ENCODE measurements around the gene DCC.

DCC gene

DNA sequence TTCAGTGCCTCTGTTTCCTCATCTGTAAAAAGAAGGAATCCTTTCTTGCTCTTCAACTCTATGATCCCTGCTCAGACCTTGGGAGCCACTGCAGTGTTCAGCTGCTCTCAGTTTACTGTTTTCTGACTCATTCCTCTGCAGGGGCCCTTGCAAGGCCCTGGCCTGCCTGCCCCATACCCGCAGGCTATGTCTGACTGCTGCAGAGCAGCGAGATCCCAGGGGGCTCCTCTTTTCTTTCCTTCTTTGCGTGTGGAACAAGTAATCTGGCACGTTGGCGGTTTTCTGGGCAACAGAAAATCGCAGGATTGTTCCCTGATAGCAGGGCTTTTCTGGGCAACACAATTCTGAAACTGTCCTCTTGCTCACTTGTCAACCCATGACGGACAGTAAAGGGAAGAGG lies 376.0 kb downstream of the DCC start:
- DNase-seq = no peak

DNA sequence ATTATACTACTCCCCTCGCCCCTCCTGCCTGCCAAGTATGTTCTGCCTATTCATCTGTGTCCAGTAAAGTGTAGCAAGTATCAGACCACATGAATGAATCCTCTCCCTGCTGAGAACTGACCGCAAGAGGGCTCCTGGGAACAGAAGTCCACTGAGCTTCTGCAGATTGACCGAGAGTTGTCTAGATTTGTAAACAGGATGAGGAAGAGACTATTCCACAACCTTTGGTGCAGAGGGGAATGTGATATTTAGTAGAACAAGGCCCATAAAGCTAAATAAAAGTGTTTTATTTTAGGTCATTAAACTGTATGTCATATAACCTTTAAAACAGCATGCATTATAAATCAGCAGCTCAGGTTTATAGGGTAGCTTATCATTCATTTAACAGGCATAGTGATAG lies 377.0 kb downstream of the DCC start:
- no peak for DNase-seq

DNA sequence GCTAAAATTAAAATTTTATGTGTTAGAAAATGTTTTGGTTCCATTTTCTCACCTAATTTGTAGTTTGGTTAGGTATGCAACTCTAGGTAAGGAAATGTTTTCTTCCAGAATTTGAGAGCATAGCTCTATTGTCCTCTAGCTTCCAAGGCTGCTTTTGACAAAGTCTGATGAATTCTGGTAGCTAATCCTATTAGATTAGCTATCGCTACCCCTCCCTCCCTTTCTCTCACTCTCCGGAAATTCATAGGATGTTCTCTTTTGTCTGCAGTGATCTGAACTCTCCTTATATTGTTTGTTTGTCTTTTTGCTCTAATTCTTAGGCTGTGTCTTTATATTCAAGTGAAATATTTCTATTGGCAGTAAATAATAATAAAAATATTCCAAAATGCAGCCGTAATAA lies 382.9 kb downstream of the DCC start:
- DNase-seq = no peak

DNA sequence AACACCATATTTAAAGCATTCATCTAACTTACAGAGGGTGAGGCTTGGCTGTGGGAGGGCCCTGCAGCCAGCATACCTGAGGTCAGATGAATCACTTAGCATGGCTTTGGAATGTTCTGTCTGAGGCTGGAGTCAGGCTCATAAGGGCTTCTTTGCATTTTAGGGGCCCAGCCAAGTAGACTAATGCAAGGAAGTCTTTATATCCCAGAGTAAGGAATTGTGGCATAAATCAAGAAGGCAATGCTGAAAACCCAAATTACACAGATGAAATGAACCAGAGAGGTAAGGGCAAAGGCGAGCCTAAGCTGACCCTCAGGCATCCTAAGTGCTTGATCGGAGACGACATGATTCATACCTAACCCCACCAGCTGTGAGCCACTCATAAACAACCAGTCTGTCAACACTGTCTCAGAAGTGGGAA lies 383.6 kb downstream of the DCC start:
- no peak for DNase-seq

DNA sequence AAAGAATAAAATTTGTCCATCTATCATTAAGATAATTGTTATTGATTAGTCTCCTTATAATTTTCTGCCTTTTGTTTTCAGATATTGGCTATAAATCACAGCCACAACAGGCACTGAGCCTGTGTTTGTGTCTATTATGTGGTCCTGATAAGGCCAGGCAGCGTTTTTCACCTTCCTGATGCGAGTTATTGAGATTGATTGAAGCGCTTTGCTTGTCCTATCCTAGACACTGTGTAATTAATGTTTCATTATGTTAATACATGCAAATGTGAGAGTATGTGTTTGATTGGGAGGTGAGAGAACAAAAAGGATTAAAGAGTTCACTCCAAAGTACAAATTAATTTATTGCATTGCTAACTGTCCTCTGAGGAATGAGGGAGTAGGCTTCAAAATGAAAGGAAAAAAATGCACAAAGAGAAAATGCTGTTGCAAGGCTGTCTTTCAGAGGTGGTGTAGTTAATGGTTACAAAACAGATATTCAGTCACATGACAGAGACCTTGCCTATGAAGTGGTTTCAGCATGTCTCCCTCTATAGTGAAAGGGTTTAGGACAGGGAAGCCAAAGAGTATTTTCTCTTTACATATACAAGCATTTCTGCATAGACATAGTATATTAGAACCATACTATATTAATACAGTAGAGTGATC lies 391.1 kb downstream of the DCC start:
- DNase-seq = no peak

DNA sequence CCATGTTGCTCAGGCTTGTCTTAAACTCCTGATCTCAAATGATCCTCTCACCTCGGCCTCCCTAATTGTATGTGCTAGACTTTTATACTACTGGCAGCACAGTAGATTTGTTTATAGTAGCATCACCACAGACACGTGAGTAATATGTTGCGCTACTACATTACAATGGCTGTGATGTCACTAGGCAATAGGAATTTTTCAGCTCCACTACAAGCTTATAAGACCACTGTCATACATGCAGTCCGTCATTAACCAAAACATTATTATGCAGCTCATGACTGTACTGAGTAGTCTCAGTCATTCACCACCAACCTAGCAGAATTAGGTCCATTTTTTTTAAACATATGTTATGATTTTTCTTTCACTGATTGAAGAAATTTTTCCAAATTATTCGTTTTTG lies 398.9 kb downstream of the DCC start:
- no peak for DNase-seq

DNA sequence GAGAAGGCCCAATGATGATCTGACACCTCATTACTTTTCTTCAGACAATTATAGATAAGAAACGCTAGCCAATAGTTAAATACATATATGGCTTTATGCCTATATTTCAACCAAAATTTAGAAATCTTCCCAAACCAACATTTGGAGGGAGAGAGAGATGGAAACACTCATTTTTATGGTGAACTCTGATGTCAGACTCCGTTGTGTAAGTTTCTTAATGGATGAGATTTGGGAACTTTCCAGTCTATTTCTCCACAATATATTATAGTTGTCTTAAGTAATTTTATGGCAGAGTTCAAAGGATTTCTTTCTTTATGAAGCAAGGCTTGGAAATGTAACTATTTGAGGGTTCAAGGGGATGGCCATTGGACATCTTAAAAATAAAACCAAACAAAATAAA lies 407.0 kb downstream of the DCC start:
- no peak for DNase-seq

DNA sequence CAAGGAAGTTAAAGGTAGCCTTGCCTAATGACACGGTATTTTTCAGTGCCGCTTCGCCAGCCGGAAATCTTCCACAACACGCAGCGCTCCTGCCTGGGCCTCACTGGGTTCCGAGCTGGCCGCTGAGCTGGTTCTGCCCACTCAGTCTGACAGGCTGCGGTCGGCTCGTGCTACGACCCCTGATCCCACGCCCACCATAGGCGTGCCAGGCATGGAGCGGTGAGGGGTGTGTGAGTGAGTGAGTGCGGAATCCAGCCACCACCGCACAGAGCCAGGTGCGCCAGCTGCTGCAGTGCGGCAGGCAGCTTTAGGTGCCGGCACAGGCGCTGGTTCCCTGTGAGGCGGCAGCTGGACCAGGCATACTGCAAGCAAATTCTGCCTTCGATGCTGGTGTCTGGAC lies 407.9 kb downstream of the DCC start:
- DNase-seq = no peak

DNA sequence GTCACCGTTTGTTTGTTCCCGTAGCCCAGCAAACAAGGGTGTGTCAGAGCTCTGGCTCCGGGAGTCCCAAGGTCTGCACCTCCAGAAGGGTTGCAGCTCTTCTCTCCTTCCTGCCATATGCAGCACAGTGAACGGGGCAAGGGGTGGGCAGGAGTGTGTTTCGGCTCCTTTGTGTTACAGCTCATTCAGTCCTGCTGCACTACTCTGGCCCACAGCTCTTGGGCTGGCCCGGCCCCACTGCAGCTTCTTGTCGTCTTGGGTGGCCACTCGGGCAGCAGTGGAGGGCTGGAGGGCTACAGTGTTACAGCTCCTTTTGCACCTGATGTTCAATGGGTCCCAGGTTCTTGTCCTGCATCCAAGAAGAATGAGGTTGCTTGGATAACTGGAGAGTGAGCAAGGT lies 408.3 kb downstream of the DCC start:
- DNase-seq = no peak

DNA sequence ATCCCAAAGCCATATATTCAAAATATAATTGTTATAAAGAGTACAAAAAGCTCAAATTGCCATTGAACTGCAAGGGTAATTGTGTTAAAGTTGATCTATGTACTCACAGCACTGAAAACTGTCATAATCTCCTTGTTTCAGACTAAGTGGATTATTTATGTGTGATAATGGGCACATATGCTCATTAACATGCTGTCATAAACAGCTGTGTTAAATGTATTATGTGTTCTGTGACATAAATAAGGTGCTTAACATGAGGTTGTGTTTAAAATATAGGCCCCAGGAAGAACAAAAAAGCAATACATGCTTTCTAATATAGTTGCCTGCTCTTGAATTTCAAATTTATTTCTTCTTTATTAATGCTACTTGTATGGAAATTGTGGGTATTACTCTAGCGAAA lies 409.5 kb downstream of the DCC start:
- DNase-seq = no peak

DNA sequence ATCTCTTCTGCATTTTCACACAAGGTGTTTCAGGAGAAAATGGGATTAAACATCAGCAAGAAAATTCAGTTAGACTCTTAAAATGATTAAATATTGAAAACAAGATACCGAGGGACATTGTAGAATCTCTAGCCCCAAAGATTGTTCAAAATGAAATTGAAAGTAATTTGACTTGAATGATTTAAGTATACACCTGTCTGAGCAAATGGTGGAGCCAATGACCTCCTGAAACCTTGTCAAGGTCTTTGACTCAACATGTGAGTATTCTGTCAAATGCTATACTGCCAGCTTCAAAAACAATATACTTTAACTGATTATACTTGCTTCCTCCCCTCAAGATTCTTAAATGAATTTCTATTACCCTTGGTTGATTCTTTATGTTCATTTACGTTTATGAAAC lies 411.0 kb downstream of the DCC start:
- DNase-seq = no peak

DNA sequence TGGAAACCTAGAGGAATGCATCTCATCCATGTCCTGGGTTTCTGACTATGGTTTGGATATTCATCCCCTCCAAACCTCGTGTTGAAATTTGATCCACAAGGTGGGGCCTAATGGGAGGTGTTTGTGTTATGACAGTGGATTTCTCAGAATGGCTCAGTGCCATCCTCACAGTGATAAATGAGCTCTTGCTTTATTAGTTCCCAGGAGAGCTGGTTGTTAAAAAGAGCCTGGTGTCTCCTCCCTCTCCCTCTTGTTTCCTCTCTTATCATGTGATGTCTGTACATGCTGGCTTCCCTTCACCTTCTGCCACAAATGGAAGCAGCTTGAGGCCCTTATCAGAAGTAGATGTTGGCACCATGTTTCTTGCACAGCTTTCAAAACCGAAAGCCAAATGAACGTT lies 424.3 kb downstream of the DCC start:
- DNase-seq = no peak

DNA sequence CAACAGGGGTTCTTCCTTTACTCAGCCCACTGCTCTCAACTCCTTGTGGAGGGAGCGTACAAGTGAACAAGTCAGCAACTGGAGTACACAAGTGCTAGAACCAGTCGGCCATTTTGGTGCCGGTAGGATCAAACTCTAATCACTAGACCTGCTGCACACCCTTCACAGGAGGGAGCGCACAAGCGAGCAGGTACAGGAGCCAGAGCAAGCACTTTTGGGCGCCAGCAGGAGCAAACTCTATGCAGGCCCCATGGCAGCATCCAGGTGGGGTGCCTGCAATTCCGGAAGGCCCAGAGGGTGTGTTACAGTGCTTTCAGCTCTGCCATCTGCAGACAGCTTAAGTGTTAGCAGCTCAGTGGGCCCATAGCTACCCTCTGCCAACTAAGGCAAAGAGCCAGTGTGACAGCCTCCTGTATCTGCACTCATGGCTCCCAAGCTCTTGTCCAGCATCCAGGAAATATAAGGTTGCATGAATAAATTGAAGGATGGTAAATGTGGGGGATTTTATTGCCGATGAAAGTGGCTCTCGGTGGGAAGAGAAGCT lies 426.1 kb downstream of the DCC start:
- DNase-seq = no peak

DNA sequence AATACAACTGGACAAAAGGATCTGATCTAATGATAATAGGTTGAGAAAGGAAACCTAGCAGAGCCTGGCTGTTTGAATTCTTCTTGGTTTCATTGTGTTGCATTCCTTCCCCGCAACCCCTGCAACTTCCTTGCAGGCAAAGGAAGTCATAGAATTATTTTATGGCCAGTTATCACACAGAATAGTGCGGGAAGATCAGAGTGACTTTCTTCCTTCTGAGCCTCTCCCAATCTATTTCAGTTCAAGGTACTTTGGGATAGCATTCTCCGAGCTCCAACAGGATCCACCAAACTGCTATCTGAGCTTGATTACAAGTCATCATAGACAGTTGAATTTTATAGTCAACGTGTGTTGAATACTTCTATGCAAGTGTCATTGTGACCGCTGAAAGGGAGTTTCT lies 441.1 kb downstream of the DCC start:
- DNase-seq = no peak

DNA sequence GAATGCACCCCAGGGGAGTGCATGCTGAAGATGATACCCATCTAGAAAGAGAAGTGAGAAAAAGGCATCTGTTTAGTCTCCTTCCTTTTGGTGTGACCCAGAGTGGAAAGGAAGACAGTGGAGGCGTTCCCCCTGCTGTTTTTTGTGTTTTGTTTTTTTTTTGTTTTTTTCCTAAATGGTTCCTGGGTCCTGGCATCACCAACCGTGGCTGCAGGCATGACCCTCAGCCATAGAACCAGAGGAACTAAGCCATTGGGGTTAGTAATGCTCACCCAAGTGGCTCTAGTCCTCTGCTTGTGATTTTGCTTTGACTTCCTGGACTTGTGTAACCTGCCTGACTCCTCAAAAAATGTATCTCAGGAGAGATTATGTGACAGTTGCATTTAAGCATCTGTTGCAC lies 451.3 kb downstream of the DCC start:
- no peak for DNase-seq

DNA sequence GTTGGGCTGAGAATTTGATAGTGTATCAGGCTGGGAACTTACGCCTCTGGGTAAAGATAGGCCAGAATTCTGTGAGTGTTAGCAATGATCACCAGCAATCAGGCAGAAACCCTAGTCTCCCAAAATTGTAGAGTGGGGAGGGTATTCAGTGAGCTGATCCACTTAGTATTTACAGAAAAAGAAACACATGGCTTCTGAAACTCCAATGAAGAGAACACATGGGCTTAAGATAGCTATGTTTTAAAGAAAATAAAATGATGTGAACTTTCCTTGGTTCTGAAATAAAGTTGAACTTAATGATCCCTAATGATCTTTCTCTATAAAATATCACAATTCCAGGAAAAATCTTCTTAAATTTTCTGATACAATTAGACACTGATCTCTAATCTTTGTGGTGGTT lies 472.8 kb downstream of the DCC start:
- DNase-seq = no peak

DNA sequence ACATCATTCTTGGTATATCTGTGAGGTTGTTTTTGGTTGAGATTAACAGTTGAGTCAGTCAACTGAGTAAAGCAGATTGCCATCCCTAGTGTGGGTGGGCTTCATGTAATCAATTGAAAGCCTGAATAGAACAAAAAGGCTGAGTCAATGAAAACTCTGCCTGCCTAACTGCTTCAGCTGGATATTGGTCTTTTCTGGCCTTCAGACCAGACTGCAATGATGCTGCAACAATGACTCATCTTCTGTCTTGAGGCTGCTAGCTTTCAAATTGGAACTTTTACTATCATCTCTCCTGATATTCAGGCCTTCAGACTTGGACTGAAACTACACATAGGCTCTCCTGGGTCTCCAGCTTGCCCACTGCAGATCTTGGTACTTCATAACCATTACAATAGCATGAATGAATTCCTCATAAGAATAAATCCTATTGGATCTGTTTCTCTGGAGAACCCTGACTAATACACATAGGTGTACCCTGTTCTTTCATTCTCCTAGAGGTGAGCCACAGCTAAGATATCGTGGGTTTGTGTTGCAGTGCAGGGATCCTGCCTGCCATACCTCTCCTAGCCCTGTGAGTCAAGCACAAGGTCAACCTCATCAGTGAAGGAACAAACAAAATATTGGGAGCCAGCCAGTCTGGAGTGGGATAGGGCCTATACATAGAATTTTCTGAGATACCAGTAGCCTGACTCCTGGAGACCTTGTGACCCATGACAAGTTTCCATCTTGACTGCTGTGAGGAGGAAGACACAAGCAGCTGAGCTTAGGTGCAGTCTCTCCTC lies 473.8 kb downstream of the DCC start:
- no peak for DNase-seq

DNA sequence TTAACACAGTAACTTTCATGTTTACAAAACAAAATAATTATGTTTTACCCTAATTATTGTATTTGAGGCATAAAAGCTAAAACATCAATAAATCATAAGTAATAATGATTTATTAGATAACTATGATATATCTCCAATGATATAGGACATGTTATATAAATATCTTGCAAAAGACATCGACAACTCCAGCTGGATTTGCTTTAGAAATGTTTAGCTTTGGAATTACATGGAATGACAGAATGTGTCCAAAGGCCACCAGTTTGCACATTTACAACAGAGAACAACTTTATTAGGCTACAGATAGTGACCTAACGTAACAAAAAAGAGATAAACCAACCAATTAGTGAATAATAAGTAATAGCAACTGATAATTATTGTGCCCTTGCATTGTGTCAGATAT lies 475.7 kb downstream of the DCC start:
- no peak for DNase-seq

DNA sequence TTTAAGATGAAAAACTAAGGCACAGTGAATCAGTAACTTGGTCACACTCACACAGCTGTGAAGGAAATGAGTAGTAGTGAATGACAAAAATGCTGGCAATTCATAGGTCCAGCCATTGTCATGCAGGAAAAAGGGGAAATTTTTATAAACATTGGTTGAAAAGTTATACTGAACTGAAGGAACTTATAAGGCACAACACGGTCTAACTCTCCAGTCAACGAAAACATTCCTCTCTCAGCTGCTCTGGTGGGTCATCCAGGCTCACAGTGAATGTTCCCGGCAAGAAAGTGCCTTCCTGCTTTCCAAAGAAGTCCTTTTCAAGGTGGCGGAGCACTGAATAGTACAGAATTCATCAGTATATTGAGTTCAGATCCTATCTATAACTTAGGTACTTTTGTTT lies 476.1 kb downstream of the DCC start:
- DNase-seq = no peak

DNA sequence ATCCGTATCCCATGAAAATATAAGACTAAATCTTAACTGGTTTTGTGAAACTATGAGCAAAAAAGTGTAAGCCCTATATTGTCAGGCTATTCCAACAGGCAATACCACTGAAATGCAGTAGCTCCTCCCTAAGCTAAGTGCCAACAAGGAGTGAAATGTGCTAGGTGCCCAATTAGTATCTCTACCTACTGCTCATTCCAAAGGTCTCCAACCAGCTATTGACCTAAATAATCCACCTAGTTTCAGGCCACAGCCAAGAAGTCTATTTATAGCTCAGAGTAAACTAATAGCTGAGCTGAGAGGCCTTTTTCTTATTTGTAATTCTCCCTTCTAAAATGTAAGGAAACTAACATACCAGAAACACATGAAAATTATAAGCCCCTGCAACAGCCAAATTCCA lies 482.2 kb downstream of the DCC start:
- DNase-seq = no peak

DNA sequence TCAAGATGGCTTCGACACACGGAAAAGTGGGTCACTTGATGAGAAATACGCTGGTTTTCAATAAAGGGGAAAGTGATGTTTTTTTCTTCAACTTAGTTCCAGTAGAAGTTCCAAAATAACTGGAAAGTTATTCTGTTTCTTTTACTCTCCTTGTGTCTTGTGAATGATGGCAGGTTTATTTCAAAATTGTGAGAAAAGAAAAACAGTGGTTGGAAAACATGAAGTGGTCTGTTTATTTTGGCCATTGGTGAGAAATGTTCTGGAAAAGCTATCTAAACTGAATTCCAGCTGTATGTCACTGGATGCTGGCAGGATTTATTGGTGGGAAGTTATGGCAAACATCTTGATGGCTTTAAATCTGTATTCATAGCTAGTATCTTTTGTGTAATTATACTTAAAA lies 484.1 kb downstream of the DCC start:
- no peak for DNase-seq

DNA sequence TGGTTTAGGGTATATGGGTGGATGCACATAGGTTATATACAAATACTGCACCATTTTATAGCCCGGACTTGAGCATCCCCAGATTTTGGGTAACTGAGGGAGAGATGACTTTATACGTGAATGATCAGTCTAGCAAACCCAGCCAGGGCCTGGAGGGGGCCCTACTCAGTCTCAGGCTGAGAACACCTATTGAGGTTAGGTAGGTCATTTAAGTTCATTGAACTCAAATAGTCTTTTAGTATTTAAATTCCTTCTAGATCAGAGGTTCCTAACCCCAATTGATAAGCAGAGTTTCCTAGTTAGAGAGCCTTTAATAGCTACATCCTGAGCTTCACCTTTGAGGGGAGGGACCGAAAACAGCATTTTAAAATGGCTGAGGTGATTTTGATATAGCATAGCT lies 487.0 kb downstream of the DCC start:
- no peak for DNase-seq

DNA sequence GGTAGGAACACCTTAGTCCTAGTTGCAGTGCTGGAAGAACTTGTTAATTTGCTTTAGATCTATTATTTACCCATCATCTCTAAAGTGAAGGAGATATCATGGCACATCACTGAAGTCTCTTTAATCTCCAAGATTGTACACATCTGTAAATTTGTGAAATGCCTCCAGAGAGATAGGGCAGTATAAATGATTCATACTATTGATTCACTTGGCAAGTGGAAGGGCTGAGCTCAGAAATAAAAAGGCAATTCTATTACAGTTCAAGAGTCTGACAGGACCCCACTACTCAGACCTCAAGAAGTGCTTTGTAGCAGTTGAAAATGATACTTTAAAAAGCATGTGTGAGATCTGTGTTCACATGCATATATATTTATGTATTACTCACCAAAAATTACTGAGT lies 489.3 kb downstream of the DCC start:
- DNase-seq = no peak

DNA sequence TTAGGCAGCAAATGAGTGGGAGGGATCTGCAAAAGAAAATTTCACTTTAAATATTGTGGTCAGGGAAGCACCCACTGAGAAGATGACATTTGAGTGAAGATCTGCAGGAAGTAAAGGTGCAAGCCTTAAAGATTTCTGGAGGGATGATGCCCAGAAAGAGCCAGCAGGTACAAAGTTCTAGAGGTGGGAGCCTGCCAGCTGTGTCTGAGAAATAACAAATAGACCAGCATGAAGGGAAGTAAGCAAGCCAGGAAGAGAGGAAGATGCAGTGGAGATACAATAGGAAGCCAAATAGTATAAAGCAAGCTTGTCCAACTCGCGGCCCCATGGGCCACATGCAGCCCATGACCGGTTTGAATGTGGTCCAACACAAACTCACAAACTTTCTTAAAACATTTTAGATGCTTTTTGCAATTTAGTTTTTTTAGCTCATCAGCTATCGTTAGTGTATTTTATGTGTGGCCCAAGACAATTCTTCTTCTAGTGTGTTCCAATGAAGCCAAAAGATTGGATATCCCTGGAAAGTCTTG lies 489.9 kb downstream of the DCC start:
- DNase-seq = no peak

DNA sequence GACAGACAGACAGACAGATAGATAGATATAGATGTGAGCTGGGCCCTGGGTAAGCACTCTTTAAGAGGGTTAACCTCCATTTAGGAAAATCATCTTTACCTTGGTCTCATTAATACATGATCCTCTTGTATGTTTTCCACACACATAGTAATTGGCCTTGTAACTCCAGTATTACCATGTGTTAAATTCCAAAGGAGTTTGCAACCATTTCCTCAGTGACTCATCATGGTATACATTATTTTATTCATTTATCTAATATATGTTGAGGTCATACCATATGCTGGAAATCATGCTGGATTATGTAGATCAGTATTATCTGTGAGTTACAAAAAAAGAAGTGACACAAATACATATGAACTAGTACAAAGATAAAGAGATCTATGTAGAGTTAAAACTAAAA lies 504.3 kb downstream of the DCC start:
- no peak for DNase-seq

Measured in activated effector memory CD4-positive, alpha-beta T cell treated with Interleukin-2 at 50 U/mL for 16 hours (primary cell).